Activated T-helper 1 cell treated with anti-CD3 and anti-CD28 coated beads, Interleukin-12 subunit alpha, Interleukin-12 subunit beta, Interleukin-2, Interleukin-4 antibody, amounts not matched to agents 30 ng/mL and 10 ng/mL and 1 ng/mL, durations not matched to agents 14 hours and 24 hours and 36 hours (primary cell): ENCODE results near the gene PRKX. TPM values are rescaled to one million over a fixed set of nuclear protein-coding genes. Genes with fewer than 3 reads are reported as not detected.
"Not testable (repeated sequence)": the region's sequence is repeated elsewhere in the genome, so short reads cannot be mapped to it uniquely, and the experiment has no call there.

ENCODE experiments used
- DNase-seq: peaks from one replicate; pipeline ENCODE4 v3.0.0; 2021; ENCODE audit warnings: low spot score
- H3K27ac Mint-ChIP-seq: one replicate; pipeline ENCODE4 v1.8.0; 2021; ENCODE audit warnings: mild to moderate bottlenecking, mixed read lengths
- H3K27me3 Mint-ChIP-seq: one replicate; pipeline ENCODE4 v1.8.0; 2022; ENCODE audit warnings: mild to moderate bottlenecking, moderate library complexity, mixed read lengths; ENCODE audit not compliant: insufficient read depth
- H3K36me3 Mint-ChIP-seq: one replicate; pipeline ENCODE4 v1.8.0; 2021; ENCODE audit warnings: low read depth, mixed read lengths
- H3K4me1 Mint-ChIP-seq: one replicate; pipeline ENCODE4 v1.8.0; 2021; ENCODE audit warnings: low read depth, mixed read lengths
- H3K4me3 Mint-ChIP-seq: one replicate; pipeline ENCODE4 v1.8.0; 2021; ENCODE audit warnings: mild to moderate bottlenecking, moderate library complexity, mixed read lengths
- H3K9me3 Mint-ChIP-seq: one replicate; pipeline ENCODE4 v1.8.0; 2021; ENCODE audit warnings: mixed read lengths
- intact Hi-C: fragments of 100-400 bp; cut with micrococcal nuclease; formaldehyde crosslinking; loops from one replicate; pipeline ENCODE4 v1.15.1; 2024
- total RNA-seq: library from RNA; stranded (reverse); gene quantifications from 2 replicates; pipeline ENCODE4 v1.2.3, GENCODE V29; 2022

The PRKX gene
- total RNA-seq, 1 donor from 2014 or later, result 72.2 TPM

DNA sequence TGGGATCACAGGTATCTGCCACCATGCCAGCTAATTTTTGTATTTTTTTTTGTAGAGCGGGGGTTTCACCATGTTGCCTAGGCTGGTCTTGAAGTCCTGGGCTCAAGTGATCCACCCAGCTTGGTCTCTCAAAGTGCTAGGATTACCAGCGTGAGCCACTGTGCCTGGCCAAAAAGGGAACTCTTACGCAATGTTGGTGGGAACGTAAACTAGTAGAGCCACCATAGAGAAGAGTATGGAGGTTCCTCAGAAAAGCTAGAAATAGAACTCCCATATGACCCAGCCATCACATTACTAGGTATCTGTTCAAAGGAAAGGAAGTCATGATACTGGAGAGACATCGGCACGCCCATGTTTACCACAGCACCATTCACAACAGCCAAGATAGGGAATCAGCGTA, 85.9 kb downstream of the PRKX start:
- no peak overlapping the region for H3K4me3 Mint-ChIP-seq
- intact Hi-C loops, result no loop called here
- no peaks in the 10 kb centered on the region for H3K4me1 Mint-ChIP-seq
- no peaks in the 10 kb centered on the region for H3K9me3 Mint-ChIP-seq
- H3K27me3 Mint-ChIP-seq, result no peaks in the 10 kb centered on the region
- no peak overlapping the region for H3K27ac Mint-ChIP-seq
- peaks cover 28% of the 10 kb centered on the region for H3K36me3 Mint-ChIP-seq
- no peak for DNase-seq

DNA sequence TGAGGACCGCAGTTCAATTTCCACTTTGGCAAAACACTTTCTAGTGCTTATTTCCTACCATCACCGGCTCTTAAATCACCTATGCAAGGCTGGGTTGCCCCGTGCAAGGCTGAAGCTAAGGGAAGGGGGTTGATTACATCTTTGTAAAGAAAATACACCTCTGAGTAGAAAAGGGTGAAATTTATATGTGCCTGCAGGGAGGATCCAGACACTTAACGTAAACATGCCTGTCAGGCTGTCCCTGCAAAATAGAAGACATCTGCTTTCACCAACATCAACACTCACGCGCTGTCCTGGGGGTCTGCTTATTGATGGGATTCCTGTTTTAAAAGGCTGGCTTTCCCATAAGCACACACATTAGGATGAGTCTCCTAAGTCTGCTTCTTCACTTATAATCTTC, 92.0 kb downstream of the PRKX start:
- H3K27me3 Mint-ChIP-seq, result no peaks in the 10 kb centered on the region
- no peak overlapping the region for H3K4me3 Mint-ChIP-seq
- no peaks in the 10 kb centered on the region for H3K4me1 Mint-ChIP-seq
- intact Hi-C loops, result no loop called here
- DNase-seq, result no peak
- peaks cover 17% of the 10 kb centered on the region for H3K36me3 Mint-ChIP-seq
- H3K9me3 Mint-ChIP-seq, result no peaks in the 10 kb centered on the region
- no peak overlapping the region for H3K27ac Mint-ChIP-seq

DNA sequence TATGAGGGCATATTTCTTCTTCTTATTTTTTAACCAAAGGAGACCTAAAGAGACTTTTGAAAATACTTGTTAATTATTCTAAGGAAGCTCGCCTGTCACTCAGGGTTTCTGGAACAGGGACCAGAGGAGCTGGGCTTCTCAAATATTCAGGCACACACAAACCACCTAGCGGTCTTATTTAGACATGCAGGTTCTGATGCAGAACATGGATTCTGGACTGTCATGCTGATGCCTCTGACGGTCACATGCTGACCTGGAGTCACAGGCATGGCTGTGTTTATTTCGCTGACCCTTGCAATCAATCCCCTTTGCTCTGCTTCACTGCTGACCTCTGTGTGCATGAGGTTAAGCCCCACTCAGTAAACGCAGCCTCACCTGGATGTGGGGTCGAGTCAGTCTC, 101.7 kb downstream of the PRKX start:
- H3K4me3 Mint-ChIP-seq, H3K9me3 Mint-ChIP-seq, intact Hi-C loops, DNase-seq, H3K27me3 Mint-ChIP-seq, H3K4me1 Mint-ChIP-seq, H3K27ac Mint-ChIP-seq: not testable (repeated sequence)
- peaks cover 27% of the 10 kb centered on the region for H3K36me3 Mint-ChIP-seq

DNA sequence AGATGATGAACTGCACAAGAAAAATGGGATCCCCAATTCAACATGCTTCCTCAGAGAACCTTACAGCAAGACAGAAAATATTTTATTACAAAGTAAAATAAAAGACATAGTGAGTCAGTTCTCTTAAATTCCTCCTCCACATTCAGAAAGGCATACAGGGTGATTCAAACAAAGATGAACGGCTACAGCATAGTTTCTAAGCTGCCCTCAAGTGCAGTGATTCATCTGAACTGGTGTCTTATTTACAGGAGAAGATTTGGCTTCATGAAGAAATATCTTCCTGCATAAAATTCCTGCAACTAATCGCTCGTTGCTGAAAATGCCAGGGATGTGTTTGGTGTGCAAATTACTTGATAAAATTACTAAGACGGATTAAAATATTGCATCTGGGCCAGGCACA, 103.6 kb downstream of the PRKX start:
- Mint-ChIP-seq H3K4me3 (no peak overlapping the region), H3K36me3 (peaks cover 24% of the 10 kb centered on the region), H3K4me1 (no peaks in the 10 kb centered on the region), H3K9me3 (no peaks in the 10 kb centered on the region), H3K27me3 (no peaks in the 10 kb centered on the region), H3K27ac (no peak overlapping the region)
- DNase-seq, result no peak
- intact Hi-C loops, result no loop called here

DNA sequence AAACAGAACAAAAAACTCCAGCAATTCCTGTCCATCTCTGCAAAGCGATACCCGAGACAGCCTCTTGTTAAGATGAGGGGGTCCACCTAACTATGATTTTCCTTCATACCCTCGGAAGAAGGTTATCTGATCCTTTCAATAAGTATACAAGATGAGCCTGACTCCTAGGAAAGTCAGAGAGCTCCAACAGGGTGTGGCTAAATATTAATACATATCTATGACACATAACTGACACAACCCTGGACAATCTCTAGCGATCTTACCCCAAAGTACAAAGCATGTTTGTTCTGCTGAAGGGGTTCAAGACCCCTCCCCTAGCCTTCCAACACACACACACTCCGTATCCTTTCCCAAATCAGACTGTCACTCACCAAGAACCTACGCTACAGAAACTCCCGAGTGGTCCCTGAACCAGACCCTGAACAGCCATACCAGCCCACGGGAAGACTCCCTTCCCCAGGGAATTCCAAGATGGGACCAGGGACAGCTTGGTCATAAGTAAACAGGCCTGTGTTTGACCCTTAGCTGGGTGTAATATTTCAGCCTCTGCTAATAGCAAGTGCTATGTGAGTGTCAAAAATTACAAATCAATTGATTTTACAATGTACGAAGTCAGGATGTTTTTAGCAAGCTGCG, 110.3 kb downstream of the PRKX start:
- Mint-ChIP-seq H3K36me3 (peaks cover 12% of the 10 kb centered on the region), H3K27me3 (no peaks in the 10 kb centered on the region), H3K9me3 (no peaks in the 10 kb centered on the region), H3K4me3 (no peak overlapping the region), H3K27ac (no peak overlapping the region), H3K4me1 (no peaks in the 10 kb centered on the region)
- no peak for DNase-seq
- intact Hi-C loops, result no loop called here

DNA sequence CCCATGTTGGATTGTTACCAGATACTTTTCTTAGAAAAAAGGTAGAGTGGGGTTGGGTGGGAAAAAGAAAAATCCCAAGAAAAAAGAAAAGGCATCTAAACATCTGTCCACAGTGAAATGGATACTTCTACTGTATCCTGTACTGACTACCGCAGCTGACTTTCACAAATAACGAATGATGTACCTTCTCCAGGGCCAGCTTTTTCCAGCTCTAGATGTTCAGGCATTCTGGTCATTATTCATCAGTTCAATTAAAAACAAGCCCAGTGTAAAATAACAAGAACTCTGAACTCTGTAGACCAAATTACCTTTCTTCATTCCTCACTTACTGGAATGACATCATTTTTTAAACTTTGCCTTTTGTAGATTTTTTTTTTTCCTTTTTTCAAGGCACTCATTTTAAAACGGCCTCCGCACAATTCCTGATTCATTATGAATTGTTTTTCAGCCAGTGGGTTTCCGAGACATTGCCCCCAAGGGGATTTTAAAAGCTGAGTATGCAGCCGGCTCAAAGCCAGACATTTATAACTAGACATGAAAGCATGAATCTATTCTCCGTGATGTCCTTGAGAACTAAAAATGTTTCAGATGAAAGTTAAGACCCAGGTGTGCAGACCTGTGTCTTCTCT, 113.5 kb downstream of the PRKX start:
- Mint-ChIP-seq H3K36me3 (peaks cover 17% of the 10 kb centered on the region), H3K27me3 (no peaks in the 10 kb centered on the region), H3K4me3 (no peak overlapping the region), H3K9me3 (no peaks in the 10 kb centered on the region), H3K4me1 (no peaks in the 10 kb centered on the region), H3K27ac (no peak overlapping the region)
- DNase-seq, result no peak
- intact Hi-C loops, result no loop called here

DNA sequence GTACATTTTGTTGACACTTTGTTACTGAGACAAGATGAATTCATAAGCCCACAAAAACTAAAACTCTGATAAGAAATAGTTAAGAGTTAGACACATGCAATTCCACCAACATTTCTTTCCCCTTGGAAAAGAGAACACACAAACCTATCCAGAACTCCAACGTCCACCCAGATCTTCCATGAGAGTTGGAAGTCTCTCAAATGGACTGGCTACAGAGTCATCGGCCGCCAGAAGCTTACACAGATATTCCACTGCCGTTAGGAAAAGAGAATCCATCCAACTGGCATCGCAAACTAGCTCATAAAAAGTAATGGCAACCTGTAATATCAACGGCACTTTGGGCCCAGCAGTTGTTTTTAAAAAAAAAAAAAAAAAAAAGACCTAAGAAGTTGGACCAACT, 114.7 kb downstream of the PRKX start:
- peaks cover 18% of the 10 kb centered on the region for H3K36me3 Mint-ChIP-seq
- no peaks in the 10 kb centered on the region for H3K4me1 Mint-ChIP-seq
- intact Hi-C loops, result no loop called here
- H3K9me3 Mint-ChIP-seq, result no peaks in the 10 kb centered on the region
- DNase-seq, result no peak
- H3K4me3 Mint-ChIP-seq, result no peak overlapping the region
- no peak overlapping the region for H3K27ac Mint-ChIP-seq
- H3K27me3 Mint-ChIP-seq, result no peaks in the 10 kb centered on the region

DNA sequence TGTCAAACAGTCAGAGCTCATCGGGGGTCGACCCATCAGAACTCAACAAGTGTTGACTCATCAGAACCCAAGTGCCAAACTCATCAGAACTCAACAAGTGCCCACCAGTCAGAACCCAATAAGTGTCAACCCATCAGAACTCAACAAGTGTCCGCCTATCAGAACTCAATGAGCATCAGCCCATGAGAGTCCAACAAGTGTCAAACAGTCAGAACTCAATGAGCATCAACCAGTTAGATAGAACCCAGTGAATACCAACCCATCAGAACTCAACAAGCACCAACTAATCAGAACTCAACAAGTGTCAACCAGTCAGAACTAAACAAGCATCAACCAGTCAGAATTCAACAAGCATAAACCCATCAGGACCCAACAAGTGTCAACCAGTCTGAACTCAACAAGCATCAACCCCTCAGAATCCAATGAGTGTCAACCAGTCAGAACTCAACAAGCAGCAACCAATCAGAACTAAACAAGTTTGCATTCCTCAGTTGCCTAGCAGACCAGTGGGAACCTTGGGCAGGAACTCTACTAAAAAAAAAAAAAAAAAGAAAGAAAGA, 115.3 kb downstream of the PRKX start:
- Mint-ChIP-seq H3K36me3 (peaks cover 16% of the 10 kb centered on the region), H3K9me3 (no peaks in the 10 kb centered on the region), H3K27ac (no peak overlapping the region), H3K4me3 (no peak overlapping the region), H3K4me1 (no peaks in the 10 kb centered on the region), H3K27me3 (no peaks in the 10 kb centered on the region)
- intact Hi-C loops, result no loop called here
- DNase-seq, result no peak

DNA sequence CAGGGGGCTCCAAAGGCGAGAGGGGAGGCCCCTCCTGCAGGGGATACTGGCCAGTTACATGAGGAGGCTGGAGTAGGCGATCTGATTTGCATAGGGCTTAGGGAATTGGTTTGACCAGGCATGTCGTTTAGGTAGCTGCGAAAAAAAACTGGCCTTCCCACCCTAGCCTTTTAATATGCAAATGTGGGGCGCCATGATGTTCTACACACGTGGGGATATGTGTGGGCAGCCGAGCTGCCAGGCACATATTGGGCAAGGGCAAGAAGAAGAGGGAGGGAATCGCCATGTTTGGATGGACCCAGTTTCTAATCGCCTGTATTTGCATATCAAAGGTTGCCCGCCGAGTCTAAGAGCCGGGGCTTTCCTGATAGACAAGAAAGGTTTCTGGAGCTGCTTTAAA, 121.3 kb downstream of the PRKX start:
- no peak overlapping the region for H3K4me3 Mint-ChIP-seq
- H3K4me1 Mint-ChIP-seq, result no peaks in the 10 kb centered on the region
- H3K9me3 Mint-ChIP-seq, result no peaks in the 10 kb centered on the region
- no peak for DNase-seq
- H3K36me3 Mint-ChIP-seq, result peaks cover 3% of the 10 kb centered on the region
- H3K27ac Mint-ChIP-seq, result no peak overlapping the region
- no peaks in the 10 kb centered on the region for H3K27me3 Mint-ChIP-seq
- intact Hi-C loops, result no loop called here

DNA sequence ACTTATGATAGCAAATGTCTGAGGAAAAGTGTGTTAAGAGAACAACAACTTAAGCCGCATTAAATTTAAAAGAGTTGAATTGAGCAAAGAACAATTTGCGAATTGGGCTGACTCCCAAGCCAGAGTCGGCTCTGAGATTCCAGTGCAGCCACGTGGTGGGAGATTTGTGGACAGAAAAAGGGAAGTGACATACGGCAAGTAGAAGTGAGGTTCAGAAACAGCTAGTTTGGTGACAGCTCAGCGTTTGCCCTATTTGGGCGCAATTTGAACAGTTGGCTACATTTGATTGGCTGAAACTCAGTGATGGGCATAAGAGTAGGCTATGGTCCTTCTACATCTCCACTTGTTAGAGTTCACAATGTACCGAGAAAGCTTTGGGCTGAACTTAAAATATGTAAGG, 124.0 kb downstream of the PRKX start:
- H3K9me3 Mint-ChIP-seq, result no peaks in the 10 kb centered on the region
- no peak overlapping the region for H3K27ac Mint-ChIP-seq
- H3K27me3 Mint-ChIP-seq, result no peaks in the 10 kb centered on the region
- peaks cover 3% of the 10 kb centered on the region for H3K4me1 Mint-ChIP-seq
- peaks cover 1% of the 10 kb centered on the region for H3K36me3 Mint-ChIP-seq
- intact Hi-C loops, result no loop called here
- DNase-seq, result no peak
- H3K4me3 Mint-ChIP-seq, result no peak overlapping the region

DNA sequence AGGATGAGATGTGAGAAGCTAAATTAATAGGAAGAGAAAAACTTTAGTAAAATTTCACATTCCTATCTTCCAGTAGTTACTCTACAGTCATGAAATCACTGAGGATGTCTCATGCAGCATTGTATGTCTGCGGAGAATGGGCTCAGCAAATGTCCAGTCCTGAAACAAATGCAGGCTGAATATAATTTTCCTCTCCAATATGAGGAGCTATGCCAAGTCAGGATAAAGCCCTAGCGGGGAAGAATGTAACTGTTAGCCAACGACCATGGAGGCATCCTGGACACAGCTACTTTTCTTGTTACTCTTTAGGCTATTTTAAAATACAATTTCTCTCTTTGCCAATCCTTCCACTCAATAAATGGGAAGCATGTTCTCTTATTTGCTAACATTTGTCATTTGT, 127.7 kb downstream of the PRKX start:
- Mint-ChIP-seq H3K9me3 (no peaks in the 10 kb centered on the region), H3K4me1 (peaks cover 12% of the 10 kb centered on the region), H3K27ac (no peak overlapping the region), H3K36me3 (no peaks in the 10 kb centered on the region), H3K27me3 (no peaks in the 10 kb centered on the region), H3K4me3 (no peak overlapping the region)
- intact Hi-C loops, result no loop called here
- DNase-seq, result no peak

DNA sequence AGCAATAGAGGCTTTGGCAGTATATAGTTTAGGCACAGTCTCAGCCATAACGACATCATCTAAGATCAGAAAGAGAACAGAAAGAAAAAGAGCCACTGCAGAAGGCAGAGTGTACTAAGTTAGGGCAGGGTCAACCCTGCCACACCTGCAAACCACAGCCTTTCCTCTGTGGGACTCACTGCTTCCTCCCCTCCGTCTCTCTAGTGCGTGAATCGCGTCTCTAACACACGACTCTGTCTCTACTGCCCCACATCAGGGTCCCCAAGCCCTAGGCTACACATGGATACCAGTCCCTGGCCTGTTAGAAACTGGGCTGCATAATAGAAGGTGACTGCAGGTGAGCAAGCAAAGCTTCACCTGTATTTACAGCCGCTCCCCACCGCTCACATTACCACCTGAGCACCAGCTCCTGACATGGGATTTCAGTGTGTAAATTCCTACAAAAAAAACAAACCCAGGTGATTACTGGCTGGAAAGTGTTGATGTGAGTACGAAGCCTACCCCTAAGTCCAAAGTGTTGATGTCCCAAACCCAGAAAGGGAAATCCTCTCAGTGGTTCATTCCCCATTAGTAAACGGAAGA, 128.9 kb downstream of the PRKX start:
- Mint-ChIP-seq H3K36me3 (no peaks in the 10 kb centered on the region), H3K27ac (no peak overlapping the region), H3K27me3 (no peaks in the 10 kb centered on the region), H3K4me3 (no peak overlapping the region), H3K4me1 (peaks cover 12% of the 10 kb centered on the region), H3K9me3 (no peaks in the 10 kb centered on the region)
- intact Hi-C loops, result no loop called here
- no peak for DNase-seq

DNA sequence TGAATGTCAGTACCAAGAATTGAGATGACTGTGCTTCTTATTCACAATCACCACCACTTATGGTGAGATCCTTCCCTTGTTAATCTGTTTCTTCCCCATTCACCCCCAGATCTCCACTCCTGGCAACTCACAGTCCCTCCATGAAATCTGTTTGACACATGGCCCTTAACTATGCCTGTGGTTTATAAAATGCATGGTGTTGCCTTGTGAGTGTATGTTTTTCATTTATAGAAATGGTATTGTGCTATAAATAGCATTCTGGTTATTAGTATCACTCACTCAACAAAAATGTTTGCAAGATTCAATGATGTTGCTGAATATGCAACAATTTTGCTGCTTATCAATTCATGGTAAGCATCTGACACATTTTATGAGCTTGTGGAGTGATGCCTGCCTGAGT, 131.0 kb downstream of the PRKX start:
- Mint-ChIP-seq H3K27me3 (no peaks in the 10 kb centered on the region), H3K36me3 (no peaks in the 10 kb centered on the region), H3K9me3 (no peaks in the 10 kb centered on the region), H3K27ac (no peak overlapping the region), H3K4me3 (no peak overlapping the region), H3K4me1 (peaks cover 12% of the 10 kb centered on the region)
- intact Hi-C loops, result no loop called here
- no peak for DNase-seq
